Ascending aorta (tissue), 2 donors: ENCODE results near the gene BANK1. TPM values are rescaled to one million over a fixed set of nuclear protein-coding genes. Genes with fewer than 3 reads are reported as not detected.

Experiments
- DNase-seq, 2 donors: peaks; one replicate each; pipeline ENCODE4 v3.0.0-alpha.2; 2019; ENCODE audit warnings: low spot score in 2 of 2
- H3K27ac ChIP-seq, 2 donors: fragments of 200-600 bp; sonication (generic); one replicate each; pipeline ENCODE4 v1.5.1; 2016 to 2017; ENCODE audit warnings: mild to moderate bottlenecking in 1 of 2
- H3K27me3 ChIP-seq: fragments of 200-600 bp; sonication (generic); one replicate; pipeline ENCODE4 v1.5.1; 2017
- H3K36me3 ChIP-seq, 2 donors: fragments of 200-600 bp; sonication (generic); one replicate each; pipeline ENCODE4 v1.5.1; 2016
- H3K4me1 ChIP-seq, 2 donors: fragments of 200-600 bp; sonication (generic); one replicate each; pipeline ENCODE4 v1.5.1; 2016 to 2017; ENCODE audit warnings: mild to moderate bottlenecking in 1 of 2
- H3K4me3 ChIP-seq, 2 donors: fragments of 200-600 bp; sonication (generic); one replicate each; pipeline ENCODE4 v1.5.1; 2016 to 2017; ENCODE audit warnings: mild to moderate bottlenecking in 1 of 2
- H3K9me3 ChIP-seq, 2 donors: fragments of 200-600 bp; sonication (generic); one replicate each; pipeline ENCODE4 v1.5.1; 2016
- intact Hi-C: fragments of 100-400 bp; cut with DNase I; formaldehyde crosslinking; loops from one replicate; pipeline ENCODE4 v1.15.1; 2023
- total RNA-seq: library from RNA; depleted of rRNA; stranded (reverse); fragments of >200 nt; gene quantifications from one replicate; pipeline ENCODE4 v1.1.0, GENCODE V29; 2016
- TF ChIP-seq, protein P1 (sequence below), 3 experiments: fragments of 200-600 bp in 2 of 3; fragments of 450-650 bp in 1 of 3; sonication (generic) in 2 of 3; IDR thresholded peaks; one replicate each; pipeline ENCODE4 v1.5.1; 2016 to 2019; ENCODE audit warnings: antibody characterized with exemption in 3 of 3, mild to moderate bottlenecking in 1 of 3, moderate library complexity in 1 of 3

Gene BANK1
- total RNA-seq, 1 donor from 2014 or later = not detected

DNA sequence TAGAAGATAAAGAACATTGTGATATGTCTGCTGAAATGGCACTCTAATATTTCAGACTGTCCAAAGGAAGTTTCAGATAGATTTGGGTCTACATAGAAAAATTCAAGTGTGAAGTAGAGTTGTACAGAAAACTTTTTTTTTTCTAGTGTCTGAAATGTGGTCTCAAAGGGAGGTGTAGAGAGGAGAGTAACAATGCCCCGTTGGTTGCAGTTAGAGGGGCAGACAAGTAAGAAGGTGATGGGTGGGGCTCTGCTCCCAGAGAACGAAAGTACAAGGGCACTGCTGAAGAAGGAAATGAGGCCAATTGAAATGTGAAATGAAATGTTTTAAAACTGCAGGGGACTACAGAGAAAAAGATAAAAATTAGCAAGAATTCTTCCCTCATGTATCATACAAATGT lies 177.8 kb downstream of the BANK1 start:
- DNase-seq = no peak
- H3K4me1 ChIP-seq = no peaks in the 10 kb centered on the region
- TF ChIP-seq, protein P1, sequence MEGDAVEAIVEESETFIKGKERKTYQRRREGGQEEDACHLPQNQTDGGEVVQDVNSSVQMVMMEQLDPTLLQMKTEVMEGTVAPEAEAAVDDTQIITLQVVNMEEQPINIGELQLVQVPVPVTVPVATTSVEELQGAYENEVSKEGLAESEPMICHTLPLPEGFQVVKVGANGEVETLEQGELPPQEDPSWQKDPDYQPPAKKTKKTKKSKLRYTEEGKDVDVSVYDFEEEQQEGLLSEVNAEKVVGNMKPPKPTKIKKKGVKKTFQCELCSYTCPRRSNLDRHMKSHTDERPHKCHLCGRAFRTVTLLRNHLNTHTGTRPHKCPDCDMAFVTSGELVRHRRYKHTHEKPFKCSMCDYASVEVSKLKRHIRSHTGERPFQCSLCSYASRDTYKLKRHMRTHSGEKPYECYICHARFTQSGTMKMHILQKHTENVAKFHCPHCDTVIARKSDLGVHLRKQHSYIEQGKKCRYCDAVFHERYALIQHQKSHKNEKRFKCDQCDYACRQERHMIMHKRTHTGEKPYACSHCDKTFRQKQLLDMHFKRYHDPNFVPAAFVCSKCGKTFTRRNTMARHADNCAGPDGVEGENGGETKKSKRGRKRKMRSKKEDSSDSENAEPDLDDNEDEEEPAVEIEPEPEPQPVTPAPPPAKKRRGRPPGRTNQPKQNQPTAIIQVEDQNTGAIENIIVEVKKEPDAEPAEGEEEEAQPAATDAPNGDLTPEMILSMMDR (IDR thresholded peaks at IDR 0.05) = no peak
- intact Hi-C loops = no loop called here
- H3K27ac ChIP-seq = no peak overlapping the region
- H3K9me3 ChIP-seq = no peaks in the 10 kb centered on the region
- no peak overlapping the region for H3K4me3 ChIP-seq
- no peaks in the 10 kb centered on the region for H3K36me3 ChIP-seq
- no peaks in the 10 kb centered on the region for H3K27me3 ChIP-seq

DNA sequence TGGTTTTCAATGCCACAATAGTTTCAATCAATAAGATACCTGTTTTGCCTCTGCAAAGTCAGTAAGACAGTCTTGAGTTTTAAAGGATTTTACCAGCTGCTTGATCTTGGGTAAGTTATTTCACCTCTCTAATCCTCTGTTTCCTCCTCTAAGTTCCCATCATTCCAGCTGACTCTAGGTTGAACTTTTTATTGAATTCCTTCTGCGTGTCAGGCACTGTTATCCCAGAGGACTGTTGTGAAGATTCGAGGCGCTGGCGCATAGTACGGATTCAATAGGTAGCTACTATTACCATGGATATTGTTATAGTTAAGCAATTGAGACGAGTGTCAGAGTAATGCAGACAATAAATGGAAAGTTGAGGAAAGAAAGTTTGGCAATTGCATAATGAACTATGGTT lies 179.4 kb downstream of the BANK1 start:
- Histone ChIP-seq H3K36me3 (no peaks in the 10 kb centered on the region), H3K4me3 (no peak overlapping the region), H3K9me3 (no peaks in the 10 kb centered on the region), H3K27me3 (no peaks in the 10 kb centered on the region), H3K4me1 (no peaks in the 10 kb centered on the region), H3K27ac (no peak overlapping the region)
- TF ChIP-seq, protein P1 (IDR thresholded peaks at IDR 0.05) = no peak
- intact Hi-C loops = no loop called here
- DNase-seq = no peak

DNA sequence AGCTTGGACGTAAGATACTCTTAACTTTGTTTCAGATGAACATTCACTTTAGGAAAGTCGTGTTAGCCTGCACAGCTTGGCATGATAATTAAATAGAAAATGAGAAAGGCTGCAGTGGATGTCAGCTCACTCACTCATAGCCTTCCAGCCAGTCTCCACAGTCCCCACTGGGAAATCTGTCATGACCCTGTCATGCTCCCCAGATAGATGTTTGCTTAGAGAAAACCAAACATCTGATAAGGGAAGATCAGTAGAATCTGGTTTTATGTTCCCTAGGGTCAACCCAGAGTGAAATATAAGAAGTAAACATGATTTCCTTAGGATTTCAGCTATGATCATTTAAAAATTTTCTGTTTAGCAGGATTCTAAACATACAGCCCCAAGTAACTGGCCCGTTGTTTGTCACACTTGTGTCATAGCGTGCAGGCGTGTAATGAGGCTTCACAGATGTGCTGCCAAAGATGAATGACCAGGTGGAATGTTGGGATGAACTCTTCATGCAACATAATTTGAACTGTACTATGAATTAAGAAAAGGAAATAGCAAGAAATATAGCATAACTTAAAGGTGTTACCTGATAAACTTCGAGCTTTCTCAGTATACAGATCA lies 180.1 kb downstream of the BANK1 start:
- TF ChIP-seq, protein P1 (IDR thresholded peaks at IDR 0.05) = no peak
- no peaks in the 10 kb centered on the region for H3K36me3 ChIP-seq
- H3K4me1 ChIP-seq = no peaks in the 10 kb centered on the region
- intact Hi-C loops = no loop called here
- H3K4me3 ChIP-seq = no peak overlapping the region
- no peak overlapping the region for H3K27ac ChIP-seq
- H3K27me3 ChIP-seq = no peaks in the 10 kb centered on the region
- DNase-seq = no peak
- no peaks in the 10 kb centered on the region for H3K9me3 ChIP-seq

DNA sequence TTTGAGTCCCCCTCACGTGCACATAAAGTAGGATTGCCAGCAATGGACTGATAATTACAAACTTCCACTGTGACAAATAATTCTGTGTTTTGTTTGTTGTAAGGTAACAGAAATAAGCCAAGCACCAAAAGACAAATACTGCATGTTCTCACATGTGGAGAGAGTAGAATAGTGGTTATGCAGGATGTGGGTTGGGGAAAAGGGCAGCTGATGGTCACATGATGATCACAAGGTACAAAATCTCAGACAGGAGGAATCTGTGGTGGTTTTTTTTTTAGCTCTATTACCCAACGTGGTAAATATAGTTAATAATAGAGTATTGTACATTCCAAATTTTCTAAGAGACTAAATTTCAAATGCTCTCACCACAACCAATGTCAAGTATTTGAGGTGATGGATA lies 182.3 kb downstream of the BANK1 start:
- no peak for DNase-seq
- intact Hi-C loops = no loop called here
- no peaks in the 10 kb centered on the region for H3K4me1 ChIP-seq
- no peaks in the 10 kb centered on the region for H3K36me3 ChIP-seq
- H3K27me3 ChIP-seq = no peaks in the 10 kb centered on the region
- H3K4me3 ChIP-seq = no peak overlapping the region
- H3K27ac ChIP-seq = no peak overlapping the region
- H3K9me3 ChIP-seq = no peaks in the 10 kb centered on the region
- TF ChIP-seq, protein P1 (IDR thresholded peaks at IDR 0.05) = no peak

DNA sequence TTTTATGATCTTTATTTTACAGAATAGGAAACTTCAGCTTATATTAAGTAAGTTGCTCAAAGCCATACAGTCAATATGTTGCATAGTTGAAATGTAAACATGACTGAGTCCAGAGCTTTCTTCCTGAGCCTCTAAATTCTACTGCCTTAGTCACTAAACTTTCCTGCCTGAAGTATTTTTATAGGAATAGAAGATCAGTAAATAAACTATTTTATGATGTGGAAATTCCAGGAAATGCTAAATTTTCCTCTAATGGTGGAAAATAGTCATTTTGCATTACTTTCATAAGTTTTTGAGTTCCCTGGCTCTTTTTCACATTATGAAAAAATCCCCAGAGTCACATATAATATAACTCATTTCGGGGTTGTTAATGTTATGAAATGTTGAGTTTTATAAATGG lies 182.8 kb downstream of the BANK1 start:
- Histone ChIP-seq H3K4me1 (no peaks in the 10 kb centered on the region), H3K9me3 (no peaks in the 10 kb centered on the region), H3K27ac (no peak overlapping the region), H3K36me3 (no peaks in the 10 kb centered on the region), H3K27me3 (no peaks in the 10 kb centered on the region), H3K4me3 (no peak overlapping the region)
- no peak for DNase-seq
- TF ChIP-seq, protein P1 (IDR thresholded peaks at IDR 0.05) = no peak
- intact Hi-C loops = no loop called here

DNA sequence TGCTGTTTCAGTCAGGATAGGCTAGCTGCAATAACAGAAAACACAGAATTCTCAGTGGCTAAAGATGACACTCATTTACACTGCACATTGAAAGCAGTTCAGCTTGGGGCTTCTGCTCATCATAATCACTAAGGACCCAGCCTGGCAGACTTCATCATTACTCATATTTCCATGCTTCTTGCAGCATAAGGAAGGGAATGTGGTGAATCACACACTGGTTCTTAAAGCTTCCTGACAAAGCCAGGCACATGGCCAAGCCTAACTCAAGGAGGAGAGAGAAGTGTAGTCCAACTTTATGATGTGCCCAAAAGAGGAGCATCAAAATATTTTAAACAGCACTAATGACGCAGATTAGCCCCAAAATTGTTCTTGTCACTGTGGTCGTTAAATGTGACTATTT lies 186.5 kb downstream of the BANK1 start:
- no peak overlapping the region for H3K27ac ChIP-seq
- intact Hi-C loops = no loop called here
- TF ChIP-seq, protein P1 (IDR thresholded peaks at IDR 0.05) = no peak
- no peak for DNase-seq
- no peaks in the 10 kb centered on the region for H3K36me3 ChIP-seq
- H3K4me3 ChIP-seq = no peak overlapping the region
- no peaks in the 10 kb centered on the region for H3K4me1 ChIP-seq
- no peaks in the 10 kb centered on the region for H3K27me3 ChIP-seq
- no peaks in the 10 kb centered on the region for H3K9me3 ChIP-seq
